PFSK-1 (cell line): ENCODE measurements around the gene MS4A3.

ENCODE experiments used
- POLR2AphosphoS5 ChIP-seq: IDR thresholded peaks from 2 replicates; pipeline ENCODE4 v1.6.1; 2012; ENCODE audit warnings: low read depth, mild to moderate bottlenecking, control low read depth, low read length, moderate library complexity
- SIN3A ChIP-seq: IDR thresholded peaks from 2 replicates; pipeline ENCODE4 v1.6.1; 2012; ENCODE audit warnings: mild to moderate bottlenecking, low read length, moderate library complexity, borderline replicate concordance; ENCODE audit not compliant: insufficient read depth
- TAF1 ChIP-seq: IDR thresholded peaks from 2 replicates; pipeline ENCODE4 v1.6.1; 2012; ENCODE audit warnings: low read length, control low read depth, borderline replicate concordance; ENCODE audit not compliant: insufficient read depth

- TF ChIP-seq SIN3A: no peak
- TF ChIP-seq POLR2AphosphoS5: no peak
- no peak for TF ChIP-seq TAF1
These were observed 24.1 kb downstream of the MS4A3 start for GRCh38 chr11:60080535-60080934.
